Lung (tissue), 12 donors: ENCODE results near the gene CDKN2B. TPM values are rescaled to one million over a fixed set of nuclear protein-coding genes. Genes with fewer than 3 reads are reported as not detected.

Experiments
- ATAC-seq: fragments of 200-7000 bp; cut with Tn5 transposase; one replicate; pipeline ENCODE4 v1.9.1; 2020; ENCODE audit warnings: moderate number of reproducible peaks; ENCODE audit not compliant: insufficient read depth, low FRiP score
- DNase-seq, 3 donors: peaks; one replicate each; pipeline ENCODE4 v3.0.0-alpha.2; 2013 to 2017
- H3K27ac ChIP-seq, 2 donors: one replicate each; pipeline ENCODE4 v1.5.1; 2013; ENCODE audit warnings: mild to moderate bottlenecking in 2 of 2, moderate library complexity in 2 of 2, control low read depth in 1 of 2, inconsistent platforms in 1 of 2, low read depth in 1 of 2, low read length in 1 of 2
- H3K27me3 ChIP-seq, 3 donors: one replicate each; pipeline ENCODE4 v1.5.1; 2013; ENCODE audit warnings: low read length in 2 of 3; ENCODE audit not compliant: control insufficient read depth in 3 of 3, insufficient read depth in 3 of 3
- H3K36me3 ChIP-seq, 4 donors: one replicate each; pipeline ENCODE4 v1.5.1; 2013; ENCODE audit warnings: low read length in 4 of 4, mild to moderate bottlenecking in 1 of 4, moderate library complexity in 1 of 4; ENCODE audit not compliant: control insufficient read depth in 4 of 4, insufficient read depth in 4 of 4
- H3K4me1 ChIP-seq, 5 donors: one replicate each; pipeline ENCODE4 v1.5.1; 2013; ENCODE audit warnings: low read length in 5 of 5, mild to moderate bottlenecking in 2 of 5, moderate library complexity in 1 of 5; ENCODE audit not compliant: control insufficient read depth in 5 of 5, insufficient read depth in 5 of 5
- H3K4me3 ChIP-seq: one replicate; pipeline ENCODE4 v1.5.1; 2013; ENCODE audit warnings: mild to moderate bottlenecking, control low read depth, moderate library complexity
- H3K9ac ChIP-seq, 2 donors: one replicate each; pipeline ENCODE4 v1.5.1; 2013; ENCODE audit warnings: low read length in 2 of 2, control low read depth in 1 of 2; ENCODE audit not compliant: insufficient read depth in 1 of 2
- H3K9me3 ChIP-seq, 4 donors: one replicate each; pipeline ENCODE4 v1.5.1; 2013; ENCODE audit warnings: low read length in 3 of 4, mild to moderate bottlenecking in 1 of 4, moderate library complexity in 1 of 4; ENCODE audit not compliant: control insufficient read depth in 4 of 4, insufficient read depth in 3 of 4
- WGBS, 2 donors: extraction: QIAGEN DNeasy Blood & Tissue Kit; methylation state at CpG; one replicate each; pipeline ENCODE4 v1.1.7; 2013; 5-methylcytosine and 5-hydroxymethylcytosine counted together
- polyA plus RNA-seq, 2 donors: library from polyadenylated mRNA; stranded (reverse); fragments of 200-250 nt; gene quantifications; one replicate each; pipeline ENCODE4 v1.2.1, GENCODE V29; 2013
- total RNA-seq, 2 donors: library from RNA; depleted of rRNA in 1 of 2; stranded (reverse); fragments of >200 nt in 1 of 2; gene quantifications; one replicate each; pipeline ENCODE4 v1.2.1, GENCODE V29; 2014 to 2021
- TF ChIP-seq, protein P1 (sequence below): IDR thresholded peaks from 2 replicates; pipeline ENCODE4 v1.5.1; 2012; ENCODE audit warnings: mild to moderate bottlenecking; ENCODE audit errors: control extremely low read depth, extremely low read depth
- donor health status: control.
- donor health status: control.
- donor health status: Bipolar disorder and iron deficiency.
- donor health status: healthy.
- donor health status: DM: yes; HTN: yes; CAD: no.

CDKN2B gene
- total and polyA plus RNA-seq, 4 donors: 5.5 to 16.1 (median 11.2) TPM

DNA sequence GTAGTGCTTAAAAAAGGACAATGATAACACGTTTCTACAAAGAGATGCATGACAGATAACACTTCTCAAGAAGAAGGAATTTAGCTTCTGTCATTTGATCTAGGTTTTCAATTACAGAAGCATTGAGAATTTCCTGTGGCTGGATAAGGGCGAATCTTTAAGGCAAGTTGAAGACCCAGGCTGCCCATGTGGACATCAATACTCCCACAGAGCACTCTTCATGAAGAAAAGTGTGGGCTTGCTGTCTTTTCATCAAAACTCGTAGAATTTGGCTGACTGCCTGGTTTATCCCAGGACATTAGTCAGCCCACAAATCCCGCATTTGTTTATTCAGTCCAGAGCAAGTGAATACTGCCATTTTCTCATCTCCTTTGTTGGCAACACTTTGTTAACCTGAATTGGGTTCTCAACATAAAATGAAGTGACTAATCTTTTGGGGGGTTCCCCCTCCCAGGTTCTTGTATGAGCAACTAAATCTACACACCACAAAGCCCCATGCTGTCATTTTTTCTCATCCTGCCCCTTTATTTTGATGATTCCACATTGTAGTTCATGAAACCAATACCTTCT, 43.4 kb upstream of the CDKN2B start:
- TF ChIP-seq, protein P1, sequence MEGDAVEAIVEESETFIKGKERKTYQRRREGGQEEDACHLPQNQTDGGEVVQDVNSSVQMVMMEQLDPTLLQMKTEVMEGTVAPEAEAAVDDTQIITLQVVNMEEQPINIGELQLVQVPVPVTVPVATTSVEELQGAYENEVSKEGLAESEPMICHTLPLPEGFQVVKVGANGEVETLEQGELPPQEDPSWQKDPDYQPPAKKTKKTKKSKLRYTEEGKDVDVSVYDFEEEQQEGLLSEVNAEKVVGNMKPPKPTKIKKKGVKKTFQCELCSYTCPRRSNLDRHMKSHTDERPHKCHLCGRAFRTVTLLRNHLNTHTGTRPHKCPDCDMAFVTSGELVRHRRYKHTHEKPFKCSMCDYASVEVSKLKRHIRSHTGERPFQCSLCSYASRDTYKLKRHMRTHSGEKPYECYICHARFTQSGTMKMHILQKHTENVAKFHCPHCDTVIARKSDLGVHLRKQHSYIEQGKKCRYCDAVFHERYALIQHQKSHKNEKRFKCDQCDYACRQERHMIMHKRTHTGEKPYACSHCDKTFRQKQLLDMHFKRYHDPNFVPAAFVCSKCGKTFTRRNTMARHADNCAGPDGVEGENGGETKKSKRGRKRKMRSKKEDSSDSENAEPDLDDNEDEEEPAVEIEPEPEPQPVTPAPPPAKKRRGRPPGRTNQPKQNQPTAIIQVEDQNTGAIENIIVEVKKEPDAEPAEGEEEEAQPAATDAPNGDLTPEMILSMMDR: no peak
- Histone ChIP-seq H3K9me3 (no peaks in the 10 kb centered on the region), H3K4me3 (no peak overlapping the region), H3K4me1 (no peaks in the 10 kb centered on the region), H3K9ac (no peak overlapping the region), H3K36me3 (no peaks in the 10 kb centered on the region), H3K27me3 (no peaks in the 10 kb centered on the region), H3K27ac (no peak overlapping the region)
- 45 to 66% methylated on average over 4 of the region's 4 CpGs for WGBS, 2 donors
- DNase-seq (peak in 1 of 3 donors; percentile 6), ATAC-seq (peak; percentile 19)

DNA sequence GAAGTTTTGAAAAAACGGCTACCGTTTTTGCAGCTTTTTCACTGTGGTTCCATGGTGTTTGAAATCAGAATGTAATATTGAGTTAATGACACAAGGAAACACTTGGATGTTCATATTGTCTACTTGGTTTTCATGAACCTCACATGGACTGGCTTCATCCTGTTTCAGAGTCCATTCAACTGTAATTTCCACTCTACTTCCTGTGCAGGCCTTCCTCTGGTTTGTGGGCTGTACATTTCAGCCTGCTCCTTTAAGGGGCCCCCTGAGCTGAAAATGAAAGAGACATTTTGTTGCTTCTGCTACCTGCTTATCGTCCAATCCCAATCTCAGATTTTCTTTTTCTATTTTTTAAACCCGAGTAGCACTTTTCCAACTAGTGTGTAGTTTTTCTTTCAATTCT, 41.8 kb upstream of the CDKN2B start:
- H3K27me3 ChIP-seq: no peaks in the 10 kb centered on the region
- TF ChIP-seq, protein P1: no peak
- H3K36me3 ChIP-seq: no peaks in the 10 kb centered on the region
- 31 to 60% methylated on average over 4 of the region's 4 CpGs for WGBS, 2 donors
- DNase-seq: peak in 1 of 3 donors; percentile 8
- H3K4me3 ChIP-seq: no peak overlapping the region
- H3K9ac ChIP-seq: no peak overlapping the region
- no peak overlapping the region for H3K27ac ChIP-seq
- H3K9me3 ChIP-seq: no peaks in the 10 kb centered on the region
- no peak for ATAC-seq
- H3K4me1 ChIP-seq: no peaks in the 10 kb centered on the region

DNA sequence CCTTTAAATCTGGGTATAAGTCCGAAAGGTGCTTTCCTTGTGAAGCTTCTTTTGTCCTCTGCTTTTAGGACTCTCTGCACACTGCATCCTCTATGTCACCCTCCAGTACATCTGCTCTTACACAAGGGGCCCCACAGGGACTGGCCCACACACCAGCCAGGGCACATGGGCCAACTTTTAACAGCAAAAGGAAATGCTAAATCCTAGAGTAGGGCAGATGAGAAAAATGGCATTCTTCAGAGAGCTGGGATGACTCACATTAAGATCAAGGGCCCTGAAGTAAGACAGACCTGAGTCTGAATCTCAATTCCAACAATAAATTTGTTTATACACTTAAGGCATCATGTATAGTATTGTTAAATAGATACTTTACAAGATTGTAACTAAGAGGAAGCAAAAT, 40.3 kb upstream of the CDKN2B start:
- Histone ChIP-seq H3K27ac (no peak overlapping the region), H3K4me3 (no peak overlapping the region), H3K27me3 (no peaks in the 10 kb centered on the region), H3K9ac (no peak overlapping the region), H3K9me3 (no peaks in the 10 kb centered on the region), H3K36me3 (no peaks in the 10 kb centered on the region), H3K4me1 (no peaks in the 10 kb centered on the region)
- ATAC-seq (no peak), DNase-seq (no peak)
- WGBS, 2 donors: 94 to 96% methylated on average over 1 of the region's 1 CpG
- TF ChIP-seq, protein P1: no peak

DNA sequence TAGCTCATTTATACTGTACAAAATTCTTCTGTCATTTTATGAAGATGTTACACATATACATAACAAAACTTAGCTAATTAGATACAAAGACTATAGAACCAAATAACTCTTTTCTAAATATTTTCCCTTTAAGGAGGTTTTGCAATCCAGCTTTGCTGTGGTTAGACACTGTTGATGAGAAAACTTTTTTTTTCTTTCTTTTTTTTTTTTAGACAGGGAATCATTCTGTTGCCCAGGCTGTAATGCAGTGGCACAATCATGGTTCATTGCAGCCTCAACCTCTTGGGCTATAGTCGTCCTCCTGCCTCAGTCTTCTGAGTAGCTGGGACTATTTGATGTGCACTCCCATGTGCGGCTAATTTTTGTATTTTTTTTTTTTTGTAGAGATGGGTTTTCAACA, 38.5 kb upstream of the CDKN2B start:
- H3K9me3 ChIP-seq: no peaks in the 10 kb centered on the region
- no peak overlapping the region for H3K9ac ChIP-seq
- no peak for ATAC-seq
- no peak overlapping the region for H3K4me3 ChIP-seq
- TF ChIP-seq, protein P1: no peak
- H3K27me3 ChIP-seq: no peaks in the 10 kb centered on the region
- 67 to 88% methylated on average over 2 of the region's 2 CpGs for WGBS, 2 donors
- no peaks in the 10 kb centered on the region for H3K4me1 ChIP-seq
- no peak for DNase-seq
- H3K36me3 ChIP-seq: no peaks in the 10 kb centered on the region
- no peak overlapping the region for H3K27ac ChIP-seq
